ENCODE results near the gene WAPL.
"Not testable (repeated sequence)": the region's sequence is repeated elsewhere in the genome, so short reads cannot be mapped to it uniquely, and the experiment has no call there.

Gene WAPL

DNA sequence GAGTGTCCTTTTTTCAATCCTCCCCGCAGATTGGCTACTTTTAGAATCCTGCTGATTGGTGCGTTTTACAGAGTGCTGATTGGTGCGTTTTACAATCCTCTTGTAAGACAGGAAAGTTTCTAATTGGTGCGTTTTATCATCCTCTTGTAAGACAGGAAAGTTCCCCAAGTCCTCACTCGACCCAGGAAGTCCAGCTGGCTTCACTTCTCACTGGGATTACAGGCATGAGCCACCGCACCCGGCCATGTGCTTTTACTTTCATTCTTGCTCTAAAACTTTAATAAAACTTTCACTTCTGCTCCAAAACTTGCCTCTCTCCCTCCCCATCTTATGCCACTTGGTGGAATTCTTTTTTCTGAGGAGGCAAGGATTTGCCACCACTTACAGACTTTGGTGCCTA, 17.0 kb upstream of the WAPL start:
- H3K9ac ChIP-seq (ENCODE audit: low read length), result no peak overlapping the region

DNA sequence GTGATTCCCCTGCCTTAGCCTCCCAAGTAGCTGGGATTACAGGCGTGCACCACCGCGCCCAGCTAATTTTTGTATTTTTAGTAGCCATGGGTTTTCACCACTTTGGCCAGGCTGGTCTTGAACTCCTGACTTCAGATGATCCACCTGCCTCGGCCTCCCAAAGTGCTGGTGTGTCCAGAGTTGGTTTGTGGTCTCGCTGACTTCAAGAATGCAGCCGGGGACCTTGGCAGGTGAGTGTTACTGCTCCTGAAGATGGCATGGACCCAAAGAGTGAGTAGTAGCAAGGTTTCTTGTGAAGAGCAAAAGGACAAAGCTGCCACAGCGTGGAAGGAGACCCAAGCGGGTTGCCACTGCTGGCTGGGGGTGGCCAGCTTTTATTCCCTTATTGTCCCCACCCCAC, 16.4 kb upstream of the WAPL start:
- H3K27me3 ChIP-seq (ENCODE audit: control insufficient read depth, insufficient read depth, low read length); H3K36me3 ChIP-seq (ENCODE audit: control insufficient read depth, insufficient read depth, low read length); H3K4me1 ChIP-seq (ENCODE audit: control insufficient read depth, insufficient read depth, low read length); H3K9ac ChIP-seq (ENCODE audit: low read length); H3K9me3 ChIP-seq (ENCODE audit: control insufficient read depth, low read length); H3K4me3 ChIP-seq (ENCODE audit: low read length): not testable (repeated sequence)

More for the DNA sequence above, 17.0 kb upstream of the WAPL start:
- no peaks in the 10 kb centered on the region for H3K36me3 ChIP-seq (ENCODE audit: control insufficient read depth, insufficient read depth, low read length)
- peaks cover 9% of the 10 kb centered on the region for H3K4me1 ChIP-seq (ENCODE audit: control insufficient read depth, insufficient read depth, low read length)
- H3K27me3 ChIP-seq (ENCODE audit: control insufficient read depth, insufficient read depth, low read length), result no peaks in the 10 kb centered on the region
- no peaks in the 10 kb centered on the region for H3K9me3 ChIP-seq (ENCODE audit: control insufficient read depth, low read length)
- no peak overlapping the region for H3K4me3 ChIP-seq (ENCODE audit: low read length)

DNA sequence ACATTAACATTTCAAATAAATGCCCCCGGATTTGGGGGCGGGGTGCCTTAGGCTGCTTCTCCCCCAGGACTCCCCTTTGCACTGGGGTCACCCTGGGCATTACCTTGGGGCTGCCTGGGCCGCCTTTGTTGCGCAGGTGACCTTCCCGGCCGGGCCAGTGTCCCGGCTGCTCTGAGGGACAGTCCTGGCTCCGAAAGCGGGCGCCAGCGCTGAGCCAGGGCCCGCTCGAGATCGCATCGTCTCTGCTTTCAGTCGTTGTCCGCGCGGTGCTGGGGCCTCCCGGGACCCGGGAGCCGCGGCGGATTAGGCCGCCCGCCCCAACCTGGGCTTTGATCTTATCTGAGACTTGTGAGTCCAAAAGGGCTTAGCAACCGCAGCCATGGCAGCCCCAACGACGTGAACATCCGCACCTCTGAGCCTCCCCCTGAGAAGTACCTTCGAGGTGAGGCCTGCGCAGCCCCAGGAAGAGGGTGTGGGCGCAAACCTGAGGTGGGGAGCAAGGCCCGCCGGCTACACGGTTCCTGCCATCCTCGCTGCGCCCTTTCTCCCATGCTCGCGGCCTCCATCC, 14.8 kb upstream of the WAPL start:
- Histone ChIP-seq H3K4me1 (ENCODE audit: control insufficient read depth, insufficient read depth, low read length) (peaks cover 9% of the 10 kb centered on the region), H3K4me3 (ENCODE audit: low read length) (no peak overlapping the region), H3K27me3 (ENCODE audit: control insufficient read depth, insufficient read depth, low read length) (no peaks in the 10 kb centered on the region), H3K9me3 (ENCODE audit: control insufficient read depth, low read length) (no peaks in the 10 kb centered on the region), H3K36me3 (ENCODE audit: control insufficient read depth, insufficient read depth, low read length) (no peaks in the 10 kb centered on the region), H3K9ac (ENCODE audit: low read length) (peak overlapping the region; percentile 69)

- no peaks in the 10 kb centered on the region for H3K27me3 ChIP-seq (ENCODE audit: control insufficient read depth, insufficient read depth, low read length)
- peak overlapping the region; percentile 69 for H3K9ac ChIP-seq (ENCODE audit: low read length)
Observed at GRCh38 chr10:86535132-86535882, 13.7 kb upstream of the WAPL start.

GRCh38 chr10:86533328-86533727, 11.7 kb upstream of the WAPL start:
- Histone ChIP-seq H3K9me3 (ENCODE audit: control insufficient read depth, low read length) (no peaks in the 10 kb centered on the region), H3K4me1 (ENCODE audit: control insufficient read depth, insufficient read depth, low read length) (peaks cover 10% of the 10 kb centered on the region), H3K9ac (ENCODE audit: low read length) (no peak overlapping the region), H3K36me3 (ENCODE audit: control insufficient read depth, insufficient read depth, low read length) (no peaks in the 10 kb centered on the region), H3K4me3 (ENCODE audit: low read length) (no peak overlapping the region), H3K27me3 (ENCODE audit: control insufficient read depth, insufficient read depth, low read length) (no peaks in the 10 kb centered on the region)

More at GRCh38 chr10:86535132-86535882, 13.7 kb upstream of the WAPL start:
- H3K36me3 ChIP-seq (ENCODE audit: control insufficient read depth, insufficient read depth, low read length), result no peaks in the 10 kb centered on the region
- peak overlapping the region; percentile 49 for H3K4me3 ChIP-seq (ENCODE audit: low read length)
- H3K4me1 ChIP-seq (ENCODE audit: control insufficient read depth, insufficient read depth, low read length), result peaks cover 9% of the 10 kb centered on the region
- H3K9me3 ChIP-seq (ENCODE audit: control insufficient read depth, low read length), result no peaks in the 10 kb centered on the region

GRCh38 chr10:86528736-86529135, 7.1 kb upstream of the WAPL start:
- H3K9me3 ChIP-seq (ENCODE audit: control insufficient read depth, low read length); H3K27me3 ChIP-seq (ENCODE audit: control insufficient read depth, insufficient read depth, low read length); H3K9ac ChIP-seq (ENCODE audit: low read length); H3K36me3 ChIP-seq (ENCODE audit: control insufficient read depth, insufficient read depth, low read length); H3K4me3 ChIP-seq (ENCODE audit: low read length); H3K4me1 ChIP-seq (ENCODE audit: control insufficient read depth, insufficient read depth, low read length): not testable (repeated sequence)

- H3K36me3 ChIP-seq (ENCODE audit: control insufficient read depth, insufficient read depth, low read length), result no peaks in the 10 kb centered on the region
- peaks cover 15% of the 10 kb centered on the region for H3K4me1 ChIP-seq (ENCODE audit: control insufficient read depth, insufficient read depth, low read length)
- no peaks in the 10 kb centered on the region for H3K9me3 ChIP-seq (ENCODE audit: control insufficient read depth, low read length)
- no peaks in the 10 kb centered on the region for H3K27me3 ChIP-seq (ENCODE audit: control insufficient read depth, insufficient read depth, low read length)
- no peak overlapping the region for H3K9ac ChIP-seq (ENCODE audit: low read length)
- H3K4me3 ChIP-seq (ENCODE audit: low read length), result no peak overlapping the region
Observed at GRCh38 chr10:86526606-86527005, 5.0 kb upstream of the WAPL start.

DNA sequence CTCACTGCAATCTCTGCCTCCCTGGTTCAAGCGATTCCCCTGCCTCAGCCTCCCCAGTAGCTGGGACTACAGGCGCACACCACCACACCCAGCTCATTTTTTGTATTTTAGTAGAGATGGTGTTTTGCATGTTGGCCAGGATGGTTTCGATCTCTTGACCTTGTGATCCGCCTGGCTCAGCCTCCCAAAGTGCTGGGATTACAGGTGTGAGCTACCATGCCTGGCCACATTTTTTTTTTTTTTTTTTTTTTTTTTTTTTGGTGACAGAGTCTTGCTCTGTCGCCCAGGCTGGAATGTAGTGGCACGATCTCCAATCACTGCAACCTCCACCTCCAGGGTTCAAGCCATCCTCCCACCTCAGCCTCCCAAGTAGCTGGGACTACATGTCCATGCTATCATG, 4.1 kb upstream of the WAPL start:
- not testable (repeated sequence) for H3K36me3 ChIP-seq (ENCODE audit: control insufficient read depth, insufficient read depth, low read length); H3K9ac ChIP-seq (ENCODE audit: low read length); H3K27me3 ChIP-seq (ENCODE audit: control insufficient read depth, insufficient read depth, low read length); H3K9me3 ChIP-seq (ENCODE audit: control insufficient read depth, low read length); H3K4me3 ChIP-seq (ENCODE audit: low read length)
- H3K4me1 ChIP-seq (ENCODE audit: control insufficient read depth, insufficient read depth, low read length), result peaks cover 15% of the 10 kb centered on the region

- no peaks in the 10 kb centered on the region for H3K9me3 ChIP-seq (ENCODE audit: control insufficient read depth, low read length)
- H3K36me3 ChIP-seq (ENCODE audit: control insufficient read depth, insufficient read depth, low read length), result no peaks in the 10 kb centered on the region
- no peak overlapping the region for H3K4me3 ChIP-seq (ENCODE audit: low read length)
- H3K27me3 ChIP-seq (ENCODE audit: control insufficient read depth, insufficient read depth, low read length), result no peaks in the 10 kb centered on the region
- H3K9ac ChIP-seq (ENCODE audit: low read length), result no peak overlapping the region
- peaks cover 15% of the 10 kb centered on the region for H3K4me1 ChIP-seq (ENCODE audit: control insufficient read depth, insufficient read depth, low read length)
Observed at GRCh38 chr10:86524225-86524962, 2.8 kb upstream of the WAPL start.

DNA sequence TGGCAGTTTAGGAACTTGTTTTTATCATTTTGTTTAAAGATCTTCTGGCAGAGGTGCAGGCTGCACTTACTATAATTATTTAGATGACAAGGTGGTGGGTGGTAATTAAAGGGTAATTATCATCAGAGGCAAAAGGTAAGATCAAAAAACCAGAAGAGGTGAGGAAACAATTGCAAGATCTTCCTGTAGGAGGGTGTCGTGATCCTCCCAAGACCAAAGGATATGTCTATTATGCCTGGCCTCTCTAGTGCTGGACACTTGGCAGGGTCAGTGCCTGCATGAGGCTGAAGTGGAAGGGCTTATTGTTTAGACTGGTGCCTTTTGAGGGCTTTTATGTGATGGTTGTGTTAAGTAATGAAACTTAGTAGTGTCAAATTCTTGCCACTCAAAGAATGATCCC, 1.8 kb upstream of the WAPL start:
- H3K9me3 ChIP-seq (ENCODE audit: control insufficient read depth, low read length), result no peaks in the 10 kb centered on the region
- H3K4me3 ChIP-seq (ENCODE audit: low read length), result no peak overlapping the region
- H3K4me1 ChIP-seq (ENCODE audit: control insufficient read depth, insufficient read depth, low read length), result peaks cover 14% of the 10 kb centered on the region
- no peak overlapping the region for H3K9ac ChIP-seq (ENCODE audit: low read length)
- H3K27me3 ChIP-seq (ENCODE audit: control insufficient read depth, insufficient read depth, low read length), result no peaks in the 10 kb centered on the region
- H3K36me3 ChIP-seq (ENCODE audit: control insufficient read depth, insufficient read depth, low read length), result no peaks in the 10 kb centered on the region

DNA sequence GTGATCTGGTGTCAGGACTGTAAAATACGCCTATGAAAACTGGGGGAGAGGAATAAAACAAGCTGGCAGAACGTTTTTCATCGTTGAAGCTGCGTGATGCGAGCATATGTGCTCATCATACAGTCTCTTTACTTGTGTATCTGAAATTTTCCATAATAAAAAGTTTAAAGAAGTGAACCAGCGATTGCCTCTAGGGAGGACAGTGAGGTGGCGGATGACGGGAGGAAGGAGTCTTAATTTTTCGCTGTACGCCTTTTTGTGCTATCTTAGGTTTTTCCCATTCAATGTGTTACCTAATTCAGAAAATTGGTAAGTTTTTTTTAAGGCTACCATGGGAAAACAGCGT, 891 bp upstream of the WAPL start:
- peak overlapping the region; percentile 69 for H3K4me3 ChIP-seq (ENCODE audit: low read length)
- peak overlapping the region; percentile 91 for H3K9ac ChIP-seq (ENCODE audit: low read length)
- no peaks in the 10 kb centered on the region for H3K36me3 ChIP-seq (ENCODE audit: control insufficient read depth, insufficient read depth, low read length)
- H3K4me1 ChIP-seq (ENCODE audit: control insufficient read depth, insufficient read depth, low read length), result peaks cover 7% of the 10 kb centered on the region
- H3K27me3 ChIP-seq (ENCODE audit: control insufficient read depth, insufficient read depth, low read length), result no peaks in the 10 kb centered on the region
- no peaks in the 10 kb centered on the region for H3K9me3 ChIP-seq (ENCODE audit: control insufficient read depth, low read length)

DNA sequence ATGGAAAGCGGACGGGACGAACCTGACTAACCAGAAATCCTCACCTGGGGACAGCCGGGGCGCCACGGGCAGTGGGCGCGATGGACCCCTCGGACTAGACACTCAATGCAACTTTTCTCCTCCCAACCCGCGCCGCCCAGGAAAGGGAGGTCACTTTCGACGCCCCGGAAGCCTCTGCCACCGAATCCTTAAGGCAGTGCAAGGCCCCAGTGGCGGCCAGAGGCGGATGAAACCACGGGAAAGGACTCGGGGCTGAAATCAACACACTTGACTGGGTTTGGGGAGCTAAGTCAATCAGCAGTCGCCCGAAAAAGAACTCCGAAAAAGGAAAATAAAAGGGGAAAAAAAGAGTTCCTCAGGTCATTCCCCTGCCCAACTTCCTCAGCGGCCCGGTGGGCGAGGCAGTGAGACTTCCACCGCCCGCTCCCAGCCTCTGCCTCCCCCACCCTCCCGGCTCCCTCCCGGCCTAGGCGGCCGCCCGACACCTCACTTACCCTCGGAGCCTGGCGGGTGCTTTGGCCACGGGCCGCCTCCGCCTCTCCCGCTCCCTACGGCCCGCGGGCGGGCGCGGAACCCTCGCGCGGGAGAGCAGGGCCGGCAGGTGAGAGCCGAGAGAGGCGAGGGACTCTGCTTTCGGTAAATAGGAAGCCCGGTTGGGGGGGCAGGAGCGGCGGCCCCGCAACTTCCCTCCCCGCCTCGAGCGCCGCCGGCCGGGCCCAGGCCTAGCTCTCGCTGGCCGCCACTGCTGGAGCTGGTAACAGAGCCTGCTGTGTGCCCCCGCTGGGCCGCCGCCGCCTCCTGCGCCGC, 518 bp downstream of the WAPL start:
- peaks cover 7% of the 10 kb centered on the region for H3K4me1 ChIP-seq (ENCODE audit: control insufficient read depth, insufficient read depth, low read length)
- H3K9me3 ChIP-seq (ENCODE audit: control insufficient read depth, low read length), result no peaks in the 10 kb centered on the region
- peak overlapping the region; percentile 54 for H3K4me3 ChIP-seq (ENCODE audit: low read length)
- H3K27me3 ChIP-seq (ENCODE audit: control insufficient read depth, insufficient read depth, low read length), result no peaks in the 10 kb centered on the region
- H3K9ac ChIP-seq (ENCODE audit: low read length), result peak overlapping the region; percentile 91
- no peaks in the 10 kb centered on the region for H3K36me3 ChIP-seq (ENCODE audit: control insufficient read depth, insufficient read depth, low read length)

Measured in mucosa of stomach (tissue), 1 donor.